ENCODE results near the gene BAX. TPM values are rescaled to one million over a fixed set of nuclear protein-coding genes. Genes with fewer than 3 reads are reported as not detected.

BAX gene
- total RNA-seq, 4 donors from 2014 or later: 7.9 to 21.8 (median 18.0) TPM

DNA sequence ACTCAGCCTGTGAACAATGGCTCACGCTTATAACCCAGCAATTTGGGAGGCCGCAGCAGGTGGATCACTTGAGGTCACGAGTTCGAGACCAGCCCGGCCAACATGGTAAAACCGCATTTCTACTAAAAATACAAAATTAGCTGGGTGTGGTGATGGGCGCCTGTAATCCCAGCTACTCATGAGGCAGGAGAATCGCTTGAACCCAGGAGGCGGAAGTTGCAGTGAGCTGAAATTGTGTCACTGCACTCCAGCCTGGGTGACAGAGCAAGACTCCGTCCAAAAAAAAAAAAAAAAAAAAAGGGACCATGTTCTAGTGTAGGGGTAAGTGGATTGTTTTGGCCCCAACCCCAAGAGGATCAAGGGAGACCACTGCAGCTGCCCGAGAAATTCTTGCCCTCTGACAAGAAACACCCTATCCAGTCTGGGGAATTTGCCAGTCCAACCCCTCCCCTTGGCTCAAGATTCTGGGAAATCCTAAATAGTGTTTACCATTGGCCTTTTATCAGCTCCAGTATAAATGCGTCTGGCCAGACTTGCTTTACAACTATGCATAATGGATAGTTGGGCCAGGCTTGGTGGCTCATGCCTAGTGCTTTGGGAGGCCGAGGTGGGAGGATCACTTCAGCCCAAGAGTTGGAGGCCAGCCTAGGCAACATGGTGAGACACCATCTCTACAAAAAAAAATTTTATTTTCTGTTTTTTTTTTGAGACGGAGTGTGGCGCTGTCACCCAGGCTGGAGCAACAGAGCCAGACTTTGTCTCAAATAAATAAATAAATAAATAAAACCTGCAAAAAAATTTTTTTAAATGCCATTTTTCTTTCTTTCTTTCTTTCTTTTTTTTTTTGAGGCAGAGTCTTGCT, 26.3 kb upstream of the BAX start:
- in situ Hi-C loops (cut with MboI; ENCODE audit: low sequenced_read_pairs in 4 of 4): no loop called here
- peaks cover 0 to 2% of the 10 kb centered on the region in 2 donors for H3K36me3 ChIP-seq
- H3K27ac ChIP-seq: no peak overlapping the region
- no peak for ATAC-seq
- H3K9me3 ChIP-seq: no peaks in the 10 kb centered on the region
- intact Hi-C loops (cut with DNase I; ENCODE audit: low total_unique reads): no loop called here
- H3K4me3 ChIP-seq: no peak overlapping the region
- H3K4me1 ChIP-seq: peaks cover 0 to 3% of the 10 kb centered on the region in 2 donors
- H3K27me3 ChIP-seq: peaks cover 6 to 13% (median 12%) of the 10 kb centered on the region in 3 donors
- no peak for DNase-seq
- TF ChIP-seq CTCF (IDR thresholded peaks at IDR 0.05 in 4 of 5, conservative IDR thresholded peaks at IDR 0.05 in 1 of 5): no peak
- no peak for TF ChIP-seq POLR2A (IDR thresholded peaks at IDR 0.05)

- peak in 1 of 2 donors; percentile 43 for DNase-seq
- Histone ChIP-seq H3K4me1 (peaks cover 0 to 3% of the 10 kb centered on the region in 2 donors), H3K36me3 (no peaks in the 10 kb centered on the region), H3K27ac (no peak within 1 kb of the TSS), H3K9me3 (no peaks in the 10 kb centered on the region), H3K27me3 (peaks cover 21 to 24% (median 22%) of the 10 kb centered on the region in 3 donors), H3K4me3 (peak within 1 kb of the TSS; percentile 36 to 55 (median 50))
- intact Hi-C loops (cut with DNase I; ENCODE audit: low total_unique reads): no loop called here
- in situ Hi-C loops (cut with MboI; ENCODE audit: low sequenced_read_pairs in 4 of 4): no loop called here
- ATAC-seq: peak; percentile 48 to 61
- TF ChIP-seq POLR2A (IDR thresholded peaks at IDR 0.05) (no peak), CTCF (IDR thresholded peaks at IDR 0.05 in 4 of 5, conservative IDR thresholded peaks at IDR 0.05 in 1 of 5) (no peak)
These were observed 21.2 kb upstream of the BAX start, which contains the start of gene DHDH for GRCh38 chr19:48933382-48933932. Gene DHDH, plus strand, starts transcription at chr19:48933699. Its CDS starts 23 bp downstream, at chr19:48933722.

DNA sequence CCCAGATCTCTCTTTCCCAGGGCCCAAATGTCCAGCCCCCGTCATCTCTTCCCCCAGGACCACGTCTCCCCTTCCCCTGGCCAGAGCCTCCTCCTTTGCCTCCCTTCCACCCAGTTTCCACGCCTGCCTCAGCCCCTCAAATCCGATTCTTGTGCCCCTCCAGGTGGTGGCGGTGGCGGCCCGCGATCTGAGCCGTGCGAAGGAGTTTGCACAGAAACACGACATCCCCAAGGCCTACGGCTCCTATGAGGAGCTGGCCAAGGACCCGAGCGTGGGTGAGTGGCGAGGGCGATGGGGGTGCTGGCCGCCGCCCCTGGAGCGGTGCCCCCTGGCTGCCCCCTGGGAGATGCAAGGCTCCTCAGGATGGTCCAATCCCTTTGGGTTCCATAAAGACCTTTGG, 19.8 kb upstream of the BAX start:
- H3K4me1 ChIP-seq: peaks cover 0 to 3% of the 10 kb centered on the region in 2 donors
- no peaks in the 10 kb centered on the region for H3K36me3 ChIP-seq
- peaks cover 21 to 24% (median 22%) of the 10 kb centered on the region in 3 donors for H3K27me3 ChIP-seq
- no peak overlapping the region for H3K4me3 ChIP-seq
- in situ Hi-C loops (cut with MboI; ENCODE audit: low sequenced_read_pairs in 4 of 4): no loop called here
- intact Hi-C loops (cut with DNase I; ENCODE audit: low total_unique reads): no loop called here
- DNase-seq (no peak), ATAC-seq (no peak)
- TF ChIP-seq CTCF (IDR thresholded peaks at IDR 0.05 in 4 of 5, conservative IDR thresholded peaks at IDR 0.05 in 1 of 5): no peak
- no peak for TF ChIP-seq POLR2A (IDR thresholded peaks at IDR 0.05)
- no peaks in the 10 kb centered on the region for H3K9me3 ChIP-seq
- no peak overlapping the region for H3K27ac ChIP-seq

DNA sequence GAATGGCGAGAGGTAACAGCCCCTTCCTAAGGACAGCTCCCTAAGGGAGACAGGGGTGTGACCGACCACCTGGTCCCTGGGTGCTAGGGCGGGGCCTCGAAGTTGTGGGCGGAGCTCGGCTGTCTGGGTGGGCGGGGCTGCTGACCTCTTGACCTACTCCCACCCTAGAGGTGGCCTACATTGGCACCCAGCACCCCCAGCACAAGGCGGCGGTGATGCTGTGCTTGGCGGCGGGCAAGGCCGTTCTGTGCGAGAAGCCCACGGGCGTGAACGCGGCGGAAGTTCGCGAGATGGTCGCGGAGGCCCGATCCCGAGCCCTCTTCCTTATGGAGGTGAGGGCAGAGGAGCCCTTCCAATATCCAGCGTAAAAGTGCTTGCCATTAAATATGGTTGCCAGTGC, 18.8 kb upstream of the BAX start:
- H3K27me3 ChIP-seq: peaks cover 21 to 24% (median 22%) of the 10 kb centered on the region in 3 donors
- TF ChIP-seq CTCF (IDR thresholded peaks at IDR 0.05 in 4 of 5, conservative IDR thresholded peaks at IDR 0.05 in 1 of 5) (no peak), POLR2A (IDR thresholded peaks at IDR 0.05) (no peak)
- intact Hi-C loops (cut with DNase I; ENCODE audit: low total_unique reads): no loop called here
- in situ Hi-C loops (cut with MboI; ENCODE audit: low sequenced_read_pairs in 4 of 4): no loop called here
- no peak overlapping the region for H3K4me3 ChIP-seq
- no peaks in the 10 kb centered on the region for H3K36me3 ChIP-seq
- no peak overlapping the region for H3K27ac ChIP-seq
- no peaks in the 10 kb centered on the region for H3K9me3 ChIP-seq
- DNase-seq (no peak), ATAC-seq (no peak)
- H3K4me1 ChIP-seq: peaks cover 0 to 3% of the 10 kb centered on the region in 2 donors

All from gastrocnemius medialis (tissue), 4 donors.